Measurements from ENCODE around the gene GALT. TPM values are rescaled to one million over a fixed set of nuclear protein-coding genes. Genes with fewer than 3 reads are reported as not detected.

Gene GALT
- total and polyA plus RNA-seq, 2 of the 13 experiments (the other 11 are each of a cell fraction or from before 2014, with no cell fraction given): 40.4 to 46.3 TPM

DNA sequence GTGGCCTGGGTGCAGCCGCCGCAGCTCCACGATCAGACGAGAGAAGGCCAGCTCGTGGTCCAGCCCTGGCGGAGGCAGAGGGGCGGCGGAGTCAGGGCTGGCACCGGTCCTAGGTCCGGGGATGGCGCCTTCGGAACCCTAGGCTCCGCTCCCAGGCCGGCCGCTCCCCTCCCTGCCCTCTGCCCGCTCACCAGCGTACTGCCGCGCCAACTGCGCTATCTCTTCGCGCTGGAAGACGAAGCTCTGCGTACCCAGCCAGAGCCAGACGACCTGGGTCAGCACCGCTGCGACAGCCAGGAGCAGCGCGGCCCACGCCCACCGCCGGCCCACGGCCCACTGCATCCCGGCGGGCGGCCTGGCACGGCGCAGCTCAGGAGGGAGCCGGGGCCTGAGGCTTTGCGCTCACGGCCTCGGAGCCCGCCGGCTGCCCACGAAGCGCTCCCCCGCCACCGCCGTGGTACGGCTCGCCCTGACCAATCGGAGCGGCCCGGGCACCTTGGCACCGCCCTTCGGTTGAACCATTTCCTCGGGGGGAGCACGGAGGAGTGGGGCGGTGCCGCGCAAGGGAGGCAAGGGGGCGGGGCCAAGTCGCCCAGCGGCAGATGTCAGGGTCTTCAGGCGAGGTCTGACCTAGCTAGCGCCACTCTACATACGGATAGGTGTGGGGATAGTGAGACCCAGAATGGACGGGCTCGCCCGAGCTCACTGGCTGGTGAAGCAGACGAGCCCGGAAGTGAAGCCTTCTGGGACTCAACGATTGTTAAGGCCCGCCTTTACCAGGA is 8.9 kb upstream of the GALT start, which contains the start of gene SIGMAR1 (continued):
- 0 out of 2 replicates have a peak, but pooled peaks have one; percentile 59 for TF ChIP-seq KIAA2018 (CRISPR knock-in tag; IDR thresholded peaks at IDR 0.05; ENCODE audit: borderline replicate concordance)
- TF ChIP-seq PAX8 (CRISPR knock-in tag; IDR thresholded peaks at IDR 0.05; ENCODE audit: borderline replicate concordance): peak; percentile 44; the same call in 1 of the 2 replicates
- no peak for TF ChIP-seq FOXM1 (CRISPR knock-in tag; IDR thresholded peaks at IDR 0.05)
- TF ChIP-seq ZNF496 (CRISPR knock-in tag; IDR thresholded peaks at IDR 0.05; ENCODE audit: insufficient replicate concordance): no peak
- no peak for TF ChIP-seq ZNF33A (CRISPR knock-in tag; IDR thresholded peaks at IDR 0.05; ENCODE audit: borderline replicate concordance)
- no peak for TF ChIP-seq RFX3 (CRISPR knock-in tag; IDR thresholded peaks at IDR 0.05)
- TF ChIP-seq, protein P1, sequence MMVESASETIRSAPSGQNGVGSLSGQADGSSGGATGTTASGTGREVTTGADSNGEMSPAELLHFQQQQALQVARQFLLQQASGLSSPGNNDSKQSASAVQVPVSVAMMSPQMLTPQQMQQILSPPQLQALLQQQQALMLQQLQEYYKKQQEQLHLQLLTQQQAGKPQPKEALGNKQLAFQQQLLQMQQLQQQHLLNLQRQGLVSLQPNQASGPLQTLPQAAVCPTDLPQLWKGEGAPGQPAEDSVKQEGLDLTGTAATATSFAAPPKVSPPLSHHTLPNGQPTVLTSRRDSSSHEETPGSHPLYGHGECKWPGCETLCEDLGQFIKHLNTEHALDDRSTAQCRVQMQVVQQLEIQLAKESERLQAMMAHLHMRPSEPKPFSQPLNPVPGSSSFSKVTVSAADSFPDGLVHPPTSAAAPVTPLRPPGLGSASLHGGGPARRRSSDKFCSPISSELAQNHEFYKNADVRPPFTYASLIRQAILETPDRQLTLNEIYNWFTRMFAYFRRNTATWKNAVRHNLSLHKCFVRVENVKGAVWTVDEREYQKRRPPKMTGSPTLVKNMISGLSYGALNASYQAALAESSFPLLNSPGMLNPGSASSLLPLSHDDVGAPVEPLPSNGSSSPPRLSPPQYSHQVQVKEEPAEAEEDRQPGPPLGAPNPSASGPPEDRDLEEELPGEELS (CRISPR knock-in tag; IDR thresholded peaks at IDR 0.05): peak; percentile 33; the same call in 1 of the 2 replicates
- no peak; the same call in 1 of the 2 replicates for TF ChIP-seq TIGD3 (CRISPR knock-in tag; IDR thresholded peaks at IDR 0.05; ENCODE audit: borderline replicate concordance)
- TF ChIP-seq SIX4 (CRISPR knock-in tag; IDR thresholded peaks at IDR 0.05): no peak
- TF ChIP-seq MTA1 (CRISPR knock-in tag; IDR thresholded peaks at IDR 0.05; ENCODE audit: borderline replicate concordance): peak; percentile 38; the same call in 1 of the 2 replicates
- no peak for TF ChIP-seq ZNF484 (CRISPR knock-in tag; IDR thresholded peaks at IDR 0.05; ENCODE audit: borderline replicate concordance, low read depth)
- TF ChIP-seq ZNF83 (CRISPR knock-in tag; IDR thresholded peaks at IDR 0.05; ENCODE audit: borderline replicate concordance): no peak
- TF ChIP-seq ISL2 (CRISPR knock-in tag; IDR thresholded peaks at IDR 0.05): 0 out of 2 replicates have a peak, but pooled peaks have one; percentile 8
- peak; percentile 92 for TF ChIP-seq ZNF569 (CRISPR knock-in tag; IDR thresholded peaks at IDR 0.05; ENCODE audit: borderline replicate concordance)

Data from HepG2 (cell line).